Measurements from ENCODE around the gene ANKRD44. TPM values are rescaled to one million over a fixed set of nuclear protein-coding genes. Genes with fewer than 3 reads are reported as not detected.

The ANKRD44 gene
- total and polyA plus RNA-seq, 2 of the 8 experiments (the other 6 are each of a cell fraction or from before 2014, with no cell fraction given): 1.2 to 1.3 TPM

DNA sequence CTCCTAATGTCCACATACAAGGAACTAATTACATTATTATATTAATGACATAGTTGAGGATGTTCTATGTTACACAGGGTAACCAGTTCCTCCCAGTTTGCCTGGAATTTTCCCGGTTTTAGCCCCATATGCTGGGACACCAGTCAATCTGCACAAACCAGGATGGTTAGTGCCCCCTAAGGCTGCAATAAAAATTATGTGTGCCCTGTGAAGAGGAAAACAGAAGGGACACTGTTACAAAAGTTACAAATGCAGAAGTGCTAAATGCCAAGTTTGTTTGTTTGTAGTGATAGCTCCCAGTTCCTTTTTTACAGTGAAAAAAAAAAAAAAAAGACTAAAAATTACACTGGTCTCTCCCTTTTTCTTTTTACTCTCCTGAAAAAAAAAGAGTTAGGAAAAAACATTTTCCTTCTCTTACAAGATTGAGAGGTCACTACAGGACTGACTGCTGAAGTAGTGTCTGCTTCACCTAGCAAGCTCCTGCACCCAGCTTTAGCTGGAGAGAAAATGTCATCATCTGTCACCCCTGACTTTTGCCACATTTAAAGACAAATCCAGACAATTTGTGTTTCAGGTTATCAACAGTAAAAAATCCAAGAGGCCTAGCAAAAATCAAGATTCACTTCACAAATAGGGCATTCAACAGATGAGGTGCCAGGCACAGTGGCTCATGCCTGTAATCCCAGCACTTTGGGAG, 3.2 kb downstream of the ANKRD44 start:
- Histone ChIP-seq H3K27me3 (replicated peaks in 1 of 4; ENCODE audit: control insufficient read depth in 3 of 4, extremely low read depth in 1 of 4, insufficient read depth in 3 of 4, low read length in 3 of 4) (peaks cover 9 to 31% (median 16%) of the 10 kb centered on the region in 4 experiments), H3K23ac (ENCODE audit: insufficient read length) (no peak overlapping the region), H3K4ac (replicated peaks; ENCODE audit: insufficient read length, low read depth, low read length) (no peak overlapping the region), H3K4me2 (ENCODE audit: insufficient read depth in 1 of 2, low read depth in 2 of 2, low read length in 2 of 2) (no peak overlapping the region), H3K9ac (replicated peaks in 1 of 4; ENCODE audit: extremely low read depth in 1 of 4, low read depth in 3 of 4, low read length in 3 of 4) (no peak overlapping the region), H2BK20ac (ENCODE audit: low read length) (no peak overlapping the region), H4K91ac (replicated peaks; ENCODE audit: insufficient read length, low read length) (no peak overlapping the region), H4K8ac (ENCODE audit: extremely low read depth, insufficient read depth, low read length) (no peak overlapping the region), H3K36me3 (ENCODE audit: control insufficient read depth in 2 of 4, insufficient read depth in 4 of 4, low read length in 3 of 4) (no peaks in the 10 kb centered on the region), H3K4me3 (ENCODE audit: extremely low read depth in 1 of 4, insufficient read depth in 2 of 4, low read depth in 3 of 4, low read length in 4 of 4) (no peak overlapping the region), H3K18ac (ENCODE audit: extremely low read depth, low read length) (no peak overlapping the region), H2BK5ac (ENCODE audit: low read depth, low read length) (no peak overlapping the region), H4K20me1 (replicated peaks in 1 of 2; ENCODE audit: control insufficient read depth in 1 of 2, insufficient read depth in 2 of 2, low read length in 2 of 2) (no peaks in the 10 kb centered on the region), H3K79me1 (ENCODE audit: low read depth, low read length) (no peaks in the 10 kb centered on the region), H3K27ac (ENCODE audit: low read depth, low read length) (no peak overlapping the region), H3K79me2 (ENCODE audit: control insufficient read depth in 1 of 2, insufficient read depth in 2 of 2, low read length in 2 of 2) (no peaks in the 10 kb centered on the region), H3K9me3 (ENCODE audit: insufficient read depth in 2 of 2, low read depth in 1 of 2, low read length in 1 of 2) (no peaks in the 10 kb centered on the region), H3K56ac (replicated peaks; ENCODE audit: insufficient read length, low read depth, low read length) (no peak overlapping the region), H3K4me1 (replicated peaks in 1 of 4; ENCODE audit: control insufficient read depth in 3 of 4, insufficient read depth in 4 of 4, low read length in 3 of 4) (peaks cover 0 to 5% (median 3%) of the 10 kb centered on the region in 4 experiments; a peak in 4 of 7 replicates), H2AFZ (ENCODE audit: low read length) (no peak overlapping the region), H2BK120ac (replicated peaks; ENCODE audit: low read depth, low read length) (no peak overlapping the region), H2BK12ac (ENCODE audit: low read depth, low read length) (no peak overlapping the region), H3K14ac (ENCODE audit: insufficient read length) (no peak overlapping the region), H2BK15ac (ENCODE audit: low read length) (no peak overlapping the region), H2AK5ac (ENCODE audit: low read depth, low read length) (no peak overlapping the region), H4K5ac (ENCODE audit: insufficient read length, low read depth, low read length) (no peak overlapping the region), H3K23me2 (ENCODE audit: low read depth, low read length) (peaks cover 6% of the 10 kb centered on the region)
- POLR2A ChIA-PET (ENCODE audit: partially characterized antibody): no interaction called here
- FAIRE-seq: no peak
- no peak for DNase-seq (ENCODE audit: low read depth in 1 of 2, low spot score in 2 of 2)
- 87% methylated on average over 1 of the region's 1 CpG; no CpG with 5 or more reads in 1 of the 2 experiments for WGBS, 2 experiments (ENCODE audit: extremely low coverage in 1 of 2, insufficient coverage in 1 of 2, insufficient read length in 1 of 2, insufficient replicate concordance in 2 of 2, low coverage in 1 of 2, low lambda C conversion rate in 2 of 2, missing lambda C conversion rate in 1 of 2)
- CTCF ChIA-PET (ENCODE audit: partially characterized antibody): interaction anchor here (0.6 to 1.7 kb wide), 4 partner anchors 50 to 220 kb away, joined by 3 to 4 read pairs (median 3); no protein-coding TSS in a partner anchor
- TF ChIP-seq KDM4A (IDR thresholded peaks at IDR 0.05; ENCODE audit: low read depth, low read length, severe bottlenecking): no peak
- TF ChIP-seq TCF12 (IDR thresholded peaks at IDR 0.05; ENCODE audit: low read depth, low read length): no peak
- TF ChIP-seq SIX5 (IDR thresholded peaks at IDR 0.05; ENCODE audit: low read depth, low read length): no peak
- TF ChIP-seq RFX5 (IDR thresholded peaks at IDR 0.05; ENCODE audit: borderline replicate concordance, low read depth, low read length): no peak
- TF ChIP-seq, protein P1, sequence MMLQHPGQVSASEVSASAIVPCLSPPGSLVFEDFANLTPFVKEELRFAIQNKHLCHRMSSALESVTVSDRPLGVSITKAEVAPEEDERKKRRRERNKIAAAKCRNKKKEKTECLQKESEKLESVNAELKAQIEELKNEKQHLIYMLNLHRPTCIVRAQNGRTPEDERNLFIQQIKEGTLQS (IDR thresholded peaks at IDR 0.05; ENCODE audit: insufficient read depth, low read depth, low read length): no peak

All from H1 (cell line).